GM18870 (cell line): ENCODE data around the gene ZNF407.

Experiments
- ATAC-seq: cut with Tn5 transposase; IDR thresholded peaks from one replicate; pipeline ENCODE4 v1.9.1; 2021; ENCODE audit warnings: moderate library complexity; ENCODE audit not compliant: unreplicated experiment

ZNF407 gene

GRCh38 chr18:74775239-74775638, 177.6 kb downstream of the ZNF407 start:
- ATAC-seq, result no peak

GRCh38 chr18:74778191-74778847, 180.6 kb downstream of the ZNF407 start:
- no peak for ATAC-seq

- no peak for ATAC-seq
Measured at GRCh38 chr18:74784752-74785151, 187.1 kb downstream of the ZNF407 start.

- ATAC-seq, result no peak
Measured at GRCh38 chr18:74785632-74786031, 188.0 kb downstream of the ZNF407 start.

GRCh38 chr18:74788657-74789056, 191.0 kb downstream of the ZNF407 start:
- ATAC-seq, result no peak

- ATAC-seq, result no peak
Measured at GRCh38 chr18:74789078-74789477, 191.4 kb downstream of the ZNF407 start.

GRCh38 chr18:74790451-74790850, 192.8 kb downstream of the ZNF407 start:
- no peak for ATAC-seq

- no peak for ATAC-seq
Measured at GRCh38 chr18:74791501-74792194, 194.0 kb downstream of the ZNF407 start.

GRCh38 chr18:74793746-74794145, 196.1 kb downstream of the ZNF407 start:
- no peak for ATAC-seq

GRCh38 chr18:74795751-74796150, 198.1 kb downstream of the ZNF407 start:
- no peak for ATAC-seq

DNA sequence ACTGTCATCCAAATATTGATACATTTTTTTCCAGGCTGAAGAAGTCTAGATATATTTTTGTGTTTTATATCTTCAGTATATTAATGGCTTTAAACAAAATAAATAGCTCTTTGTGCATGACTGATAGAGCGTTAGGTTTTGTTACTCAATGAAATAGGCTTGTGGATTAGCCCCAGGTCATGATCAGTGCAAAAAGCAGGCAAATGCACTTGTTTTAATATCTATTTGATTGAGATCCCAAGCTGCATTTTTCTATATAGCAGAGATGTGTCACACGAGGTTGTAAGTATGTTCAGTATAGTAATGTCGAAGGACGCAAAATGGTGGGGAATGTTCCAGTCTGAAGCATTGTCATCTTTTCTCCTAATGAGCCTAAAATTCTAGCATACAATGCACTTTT, 198.5 kb downstream of the ZNF407 start:
- no peak for ATAC-seq

GRCh38 chr18:74796841-74797576, 199.3 kb downstream of the ZNF407 start:
- ATAC-seq, result peak; percentile 99

DNA sequence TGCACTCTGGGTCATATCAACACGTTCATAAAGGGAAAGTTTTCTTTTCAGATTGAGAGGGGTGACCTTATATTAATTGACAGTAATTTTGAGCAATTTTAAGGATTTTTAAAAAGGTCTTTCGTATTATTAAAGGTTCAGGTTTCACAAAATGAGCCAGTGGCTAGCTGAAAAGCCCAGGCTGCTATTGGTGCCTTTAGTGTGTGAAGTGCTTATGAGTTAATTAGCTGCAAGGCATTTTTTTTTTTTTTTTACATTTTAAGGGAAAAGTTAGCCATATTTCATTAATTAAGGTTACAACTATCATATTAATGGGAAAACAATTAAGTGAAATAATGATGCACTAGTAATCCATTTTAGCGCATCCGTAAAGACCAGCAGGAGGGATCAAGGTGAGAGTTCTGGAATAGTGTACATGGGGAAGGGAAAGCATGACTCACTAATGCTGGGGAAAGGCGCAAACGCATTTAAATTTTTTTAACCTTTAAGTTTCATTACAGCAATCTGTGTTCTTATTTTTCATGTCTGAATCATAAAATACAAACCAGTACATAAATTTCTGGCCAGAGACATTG, 200.0 kb downstream of the ZNF407 start:
- peak; percentile 29 for ATAC-seq

DNA sequence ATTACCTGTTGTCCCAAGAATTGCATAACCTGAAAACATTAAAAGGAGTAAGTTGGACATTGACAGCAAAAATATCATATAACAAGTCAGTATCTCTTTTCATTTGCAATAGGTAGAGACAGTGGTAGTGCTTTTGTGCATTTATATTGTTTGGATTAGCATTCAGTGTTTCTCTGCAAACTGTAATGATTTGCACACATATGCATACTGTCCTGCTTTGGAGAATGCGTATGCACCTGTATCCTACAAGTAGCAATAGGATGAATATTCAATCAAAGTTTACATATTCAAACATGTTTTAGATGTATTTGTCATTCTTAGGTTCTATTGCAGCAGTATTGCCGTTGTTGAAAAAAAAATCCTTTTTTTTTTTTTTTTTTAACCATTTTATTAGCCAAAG, 201.9 kb downstream of the ZNF407 start:
- ATAC-seq, result no peak

DNA sequence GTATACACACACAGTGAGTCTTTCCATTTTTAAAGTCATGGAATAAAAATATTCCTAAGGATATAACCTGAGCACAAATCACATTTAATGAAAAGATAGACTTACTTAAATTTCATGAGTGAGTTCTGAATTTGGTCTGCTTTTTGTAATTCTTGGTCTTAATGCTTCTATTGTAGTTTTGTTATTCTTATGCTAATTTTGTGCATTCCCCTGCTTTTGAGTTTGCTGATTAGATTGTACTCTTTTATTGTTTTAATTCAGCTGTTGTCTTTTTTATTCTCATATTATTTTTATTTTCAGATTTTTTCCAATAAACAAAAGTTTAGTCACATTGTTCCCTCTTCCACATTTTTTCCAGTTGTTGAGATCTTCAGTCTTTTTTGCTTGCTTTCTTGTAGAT, 202.4 kb downstream of the ZNF407 start:
- ATAC-seq, result no peak

DNA sequence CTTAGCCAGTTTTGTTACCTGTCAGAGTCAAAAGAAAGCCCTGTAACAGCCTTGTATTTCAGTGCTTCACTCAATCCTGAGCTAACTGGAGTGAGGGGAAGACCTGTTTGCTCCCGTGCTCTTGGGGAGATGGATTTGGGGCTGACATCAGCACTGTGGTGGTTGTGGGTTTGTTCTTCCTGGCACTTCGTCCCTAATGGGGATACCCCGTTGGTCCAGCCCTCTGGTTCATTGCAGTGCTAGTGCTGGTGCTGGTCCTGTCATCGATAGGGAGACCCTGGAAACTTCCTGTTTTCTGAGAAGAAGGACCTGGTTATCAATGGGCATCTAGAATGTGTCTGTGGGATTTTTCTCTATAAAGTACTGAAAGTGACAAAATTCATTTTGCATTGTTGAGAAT, 205.4 kb downstream of the ZNF407 start:
- no peak for ATAC-seq

- ATAC-seq, result no peak
Measured at GRCh38 chr18:74803769-74804168, 206.1 kb downstream of the ZNF407 start.

- no peak for ATAC-seq
Measured at GRCh38 chr18:74804677-74805076, 207.0 kb downstream of the ZNF407 start.

GRCh38 chr18:74806073-74806472, 208.4 kb downstream of the ZNF407 start:
- ATAC-seq, result no peak

- peak; percentile 97 for ATAC-seq
Measured at GRCh38 chr18:74806700-74807416, 209.2 kb downstream of the ZNF407 start.

GRCh38 chr18:74817576-74817975, 219.9 kb downstream of the ZNF407 start:
- ATAC-seq, result no peak
